Measurements from ENCODE around the gene PTH1R.

PTH1R gene

DNA sequence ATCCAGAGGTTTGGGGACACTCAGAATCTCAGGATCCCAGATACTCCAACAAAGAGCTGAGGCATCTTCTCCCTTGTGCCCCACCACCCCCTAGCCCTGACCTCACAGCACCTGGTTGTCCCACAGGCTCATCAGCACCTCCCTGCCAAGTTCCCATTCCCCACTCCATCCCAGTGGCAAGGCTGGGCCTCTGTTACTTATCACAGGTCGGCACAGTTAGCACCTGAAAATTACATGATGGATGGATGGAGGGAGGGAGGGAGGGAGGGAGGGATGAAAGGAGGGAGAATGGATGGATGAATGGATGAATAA, 27.1 kb upstream of the PTH1R start:
- no peak for DNase-seq

DNA sequence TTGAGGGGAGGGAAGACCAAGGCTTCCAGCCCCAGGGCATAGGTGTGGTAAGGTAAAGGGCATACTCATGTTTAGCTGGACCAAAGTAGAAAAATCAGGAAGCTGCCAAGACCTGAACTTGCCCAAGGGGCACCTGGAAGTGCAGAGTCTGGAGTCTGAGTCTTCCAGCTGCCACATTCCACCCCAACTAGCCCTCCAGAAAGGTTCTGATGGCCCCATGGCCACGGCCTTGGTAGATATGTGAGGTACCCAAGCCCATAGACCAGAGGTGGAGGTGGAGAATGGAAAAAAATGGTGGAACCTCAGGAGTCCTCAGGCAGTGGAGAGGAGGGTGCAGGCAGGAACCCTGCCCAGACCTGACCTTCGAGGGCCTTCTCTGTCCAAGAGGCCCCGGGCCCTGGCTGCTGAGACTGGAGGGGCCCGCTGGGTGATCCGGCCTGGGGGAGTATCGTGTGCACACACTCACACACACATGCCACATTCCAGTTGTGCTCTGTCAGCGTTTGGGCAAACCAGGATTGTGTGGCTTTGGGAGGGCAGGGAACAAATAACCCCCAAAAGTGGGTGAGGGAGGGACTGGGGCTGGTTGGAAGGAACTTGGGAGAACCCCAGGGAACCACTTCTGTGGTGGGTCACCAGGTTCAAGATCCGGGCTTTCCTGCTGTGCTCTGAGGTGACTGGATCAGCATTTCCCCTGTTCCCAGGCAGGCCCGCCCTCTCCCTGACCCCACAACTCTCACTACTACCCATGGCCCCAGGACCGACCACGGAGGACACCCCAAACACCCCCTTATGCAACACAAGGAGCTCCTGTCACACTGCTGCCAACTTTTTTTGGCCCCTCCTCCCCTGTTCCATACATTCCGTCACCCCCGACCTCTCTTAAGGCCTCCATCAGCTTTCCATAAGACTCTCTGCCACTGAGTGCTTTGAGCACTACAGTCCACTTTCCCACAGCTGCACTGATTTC, 25.9 kb upstream of the PTH1R start:
- no peak for DNase-seq

DNA sequence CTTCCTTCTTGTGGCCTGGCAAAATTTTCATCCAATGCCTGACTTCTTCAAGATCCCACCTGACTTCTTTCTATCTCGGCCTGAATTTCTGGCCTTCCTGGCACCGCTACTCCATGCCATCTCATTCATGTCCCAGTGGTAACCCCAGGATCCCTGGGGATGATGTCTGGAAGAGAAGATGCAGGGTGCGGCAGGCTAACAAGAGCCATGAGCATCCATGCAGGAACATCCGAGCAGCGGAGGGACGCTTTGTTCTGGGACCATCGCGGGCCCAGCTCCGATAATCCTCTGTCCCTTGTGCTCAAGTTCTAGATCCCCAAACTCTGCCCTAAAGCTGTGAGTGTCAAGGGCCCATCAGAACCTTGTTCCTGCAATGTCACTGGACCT, 25.2 kb upstream of the PTH1R start:
- no peak for DNase-seq

DNA sequence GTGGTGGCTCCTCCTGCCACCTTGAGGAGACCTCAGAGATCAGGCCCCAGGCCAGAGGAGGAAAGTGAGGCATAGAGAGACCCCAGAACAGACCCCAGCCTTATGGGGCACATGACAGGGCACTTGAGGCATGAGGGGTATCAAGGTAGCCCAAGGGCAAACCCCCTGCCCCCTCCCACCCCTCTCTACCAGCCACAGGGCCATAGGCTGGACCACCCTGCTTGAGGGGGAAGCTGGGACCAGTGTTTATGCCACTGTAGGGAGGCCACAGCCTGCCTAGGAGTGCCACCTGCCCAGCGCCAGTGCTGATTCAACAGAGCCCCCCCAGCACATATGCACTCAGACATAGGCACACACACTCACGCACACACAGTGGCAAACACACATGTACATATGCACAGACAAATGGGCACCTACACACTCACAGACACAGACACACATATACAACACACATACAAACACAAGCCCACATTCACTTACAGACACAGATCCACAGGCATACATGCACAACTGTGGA, 24.6 kb upstream of the PTH1R start:
- no peak for DNase-seq

DNA sequence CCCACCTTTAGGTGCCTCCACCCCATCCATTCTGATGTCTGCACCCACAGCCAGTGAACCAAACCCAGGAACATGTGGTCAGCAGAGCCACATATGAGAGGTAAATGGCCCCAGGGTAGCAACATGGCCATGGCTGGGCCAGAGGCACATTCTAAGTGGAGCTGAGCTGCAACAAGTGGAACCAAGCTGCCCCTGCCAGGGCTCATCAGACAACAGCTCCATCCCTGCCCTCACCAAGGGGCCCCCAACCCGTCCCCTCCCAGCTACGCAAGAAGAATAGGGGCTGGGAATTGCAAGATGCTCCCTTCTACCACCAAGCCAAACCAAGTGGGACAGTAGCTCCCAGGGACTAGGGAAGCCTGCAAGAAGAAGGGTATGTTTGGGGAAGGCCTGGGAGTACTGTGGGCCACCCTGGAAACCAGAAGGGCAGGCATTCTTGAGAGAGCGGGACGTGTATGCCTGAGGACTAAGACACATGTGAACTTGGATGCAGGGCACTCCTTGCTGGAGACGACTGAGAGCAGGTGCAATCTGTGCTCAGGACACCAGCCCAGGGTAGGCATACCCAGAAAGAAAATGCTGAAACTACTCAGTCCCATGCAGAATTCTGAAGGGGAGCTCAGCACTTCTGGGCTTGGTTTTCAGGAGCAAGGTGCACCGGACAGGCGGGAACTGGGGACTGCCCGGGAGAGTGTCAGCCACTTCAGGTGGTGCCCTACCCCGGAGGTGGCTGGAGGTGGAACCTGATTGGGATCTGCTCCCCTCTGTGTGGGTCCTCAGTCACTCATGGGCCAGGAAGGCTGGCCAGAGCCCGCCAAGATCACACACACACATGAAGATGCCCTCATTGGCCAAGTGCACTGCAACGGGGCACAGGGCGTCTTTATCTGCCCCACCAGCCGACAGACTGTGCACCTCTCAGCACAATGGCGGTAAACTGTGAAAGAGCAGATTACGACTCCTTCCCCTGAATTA, 23.8 kb upstream of the PTH1R start:
- no peak for DNase-seq

DNA sequence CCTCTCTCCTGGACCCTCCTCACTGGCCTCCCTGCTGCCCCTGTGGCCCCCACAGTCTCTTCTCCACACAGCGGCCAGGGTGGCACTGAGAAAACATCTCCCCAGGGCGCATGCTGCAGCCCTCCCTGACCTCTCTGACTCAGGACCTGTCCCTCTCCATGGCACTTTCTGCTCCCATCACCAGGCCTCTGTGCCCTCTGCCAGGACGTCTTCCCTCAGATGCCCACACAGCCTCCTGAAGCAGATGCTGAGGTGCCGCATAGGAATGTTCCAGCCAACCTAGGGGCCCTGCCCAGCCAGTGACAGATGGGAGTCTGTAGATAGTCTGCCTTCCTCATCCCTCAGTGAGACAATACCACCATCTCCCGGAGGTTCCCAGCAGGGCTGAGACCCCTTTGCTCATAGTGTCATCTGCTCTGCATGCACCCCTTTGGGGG, 22.9 kb upstream of the PTH1R start:
- no peak for DNase-seq

DNA sequence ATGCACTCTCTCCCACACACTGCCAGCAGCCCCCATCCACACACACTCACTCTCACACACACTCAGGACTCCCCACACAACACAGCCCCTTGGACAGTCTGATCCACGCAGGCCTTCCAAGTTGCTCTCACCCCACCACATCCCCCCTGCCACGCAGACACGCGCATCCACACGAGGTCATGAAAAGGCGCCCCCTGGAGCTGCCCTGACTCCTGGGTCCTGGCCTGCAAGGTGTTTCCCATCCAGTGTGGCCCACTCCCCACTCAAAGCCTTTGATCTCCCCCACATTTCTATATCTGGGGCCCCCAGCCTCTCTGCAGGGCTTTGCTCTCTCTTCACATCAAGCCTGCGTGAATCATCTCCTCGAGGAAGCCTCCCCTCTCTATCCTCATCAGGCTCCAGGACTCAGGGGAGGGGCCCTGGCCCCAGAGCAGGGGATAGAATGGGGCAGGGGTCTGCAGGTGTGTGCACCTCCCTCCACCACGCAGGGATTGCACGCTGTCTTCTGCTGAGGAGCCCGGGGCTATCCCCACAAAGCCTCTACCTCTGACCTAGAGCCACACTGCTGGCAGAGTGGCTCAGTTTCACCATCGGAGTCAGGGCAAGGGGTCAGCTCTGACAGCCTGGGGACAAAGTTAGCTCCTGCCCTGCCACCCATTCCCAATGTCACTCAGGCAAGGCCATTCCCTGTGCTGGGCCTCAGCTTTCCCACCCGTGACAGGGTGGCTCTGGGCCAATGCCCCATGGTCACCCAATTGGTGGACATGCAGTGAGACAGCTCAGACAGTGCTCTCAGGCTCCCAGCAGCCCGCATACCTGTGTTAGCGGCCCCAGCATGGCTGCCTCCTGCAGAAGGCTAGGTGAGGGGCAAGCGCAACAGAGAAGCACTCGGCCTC, 20.7 kb upstream of the PTH1R start:
- no peak for DNase-seq

DNA sequence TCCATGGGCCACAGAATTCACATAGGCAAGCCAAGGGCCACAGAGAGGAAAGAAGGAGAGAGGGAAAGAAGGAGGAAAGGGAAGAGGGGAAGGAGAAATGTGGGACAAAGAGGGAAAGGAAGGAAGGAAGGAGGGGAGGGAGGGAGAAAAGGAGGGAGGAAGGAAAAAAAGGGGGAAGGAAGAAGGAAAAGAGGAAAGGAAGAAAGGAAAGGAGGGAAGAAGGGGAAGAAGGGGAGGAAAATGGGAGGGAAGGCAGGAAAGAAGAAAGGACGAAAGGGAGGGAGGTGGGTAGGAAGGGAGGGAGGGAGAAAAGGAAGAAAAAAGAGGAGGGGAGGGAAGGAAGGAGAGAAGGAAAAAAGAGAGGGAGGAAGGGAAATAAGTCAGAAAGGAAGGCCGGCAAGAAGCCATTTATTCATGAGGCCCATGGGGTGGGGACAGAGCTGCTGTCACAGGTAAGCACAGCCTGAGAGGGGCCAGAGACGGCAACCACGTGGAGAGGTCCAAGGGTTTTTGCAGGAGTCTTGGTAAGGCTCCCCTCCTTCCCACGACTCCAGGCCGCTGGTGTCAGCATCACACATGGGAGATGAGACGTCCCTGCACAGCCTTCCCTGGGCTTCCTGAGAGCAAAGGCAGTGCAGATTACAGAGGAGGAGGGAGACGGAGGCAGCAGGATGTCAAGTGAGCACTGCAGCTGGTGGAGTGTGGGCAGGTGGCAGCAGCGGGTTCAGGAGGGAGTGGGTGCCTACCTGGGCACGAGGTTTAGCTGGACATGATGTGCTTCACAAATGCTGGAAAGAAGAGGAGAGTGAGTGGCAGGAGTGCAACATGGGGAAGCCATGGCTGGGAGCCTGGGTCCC, 19.8 kb upstream of the PTH1R start:
- DNase-seq, result no peak

DNA sequence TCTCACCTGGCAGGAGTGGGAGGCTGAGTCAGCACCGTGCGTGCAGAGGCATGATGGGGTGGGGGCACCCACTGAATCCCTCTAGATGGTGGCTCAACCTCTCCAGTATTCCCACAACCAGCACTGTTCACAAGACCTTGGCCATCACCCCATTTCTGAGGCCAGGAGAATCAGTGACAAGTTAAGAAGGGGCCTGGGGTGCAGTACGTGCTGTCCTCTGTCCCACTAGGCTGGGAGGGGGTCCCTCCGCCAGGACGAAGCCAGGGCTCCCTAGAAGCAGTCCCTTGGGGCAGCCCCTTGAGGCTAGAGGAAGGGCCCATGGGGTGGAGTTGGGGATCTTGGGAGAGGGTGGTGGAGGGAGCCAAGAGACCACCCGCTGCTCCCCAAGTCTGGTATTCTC, 19.1 kb upstream of the PTH1R start:
- no peak for DNase-seq

DNA sequence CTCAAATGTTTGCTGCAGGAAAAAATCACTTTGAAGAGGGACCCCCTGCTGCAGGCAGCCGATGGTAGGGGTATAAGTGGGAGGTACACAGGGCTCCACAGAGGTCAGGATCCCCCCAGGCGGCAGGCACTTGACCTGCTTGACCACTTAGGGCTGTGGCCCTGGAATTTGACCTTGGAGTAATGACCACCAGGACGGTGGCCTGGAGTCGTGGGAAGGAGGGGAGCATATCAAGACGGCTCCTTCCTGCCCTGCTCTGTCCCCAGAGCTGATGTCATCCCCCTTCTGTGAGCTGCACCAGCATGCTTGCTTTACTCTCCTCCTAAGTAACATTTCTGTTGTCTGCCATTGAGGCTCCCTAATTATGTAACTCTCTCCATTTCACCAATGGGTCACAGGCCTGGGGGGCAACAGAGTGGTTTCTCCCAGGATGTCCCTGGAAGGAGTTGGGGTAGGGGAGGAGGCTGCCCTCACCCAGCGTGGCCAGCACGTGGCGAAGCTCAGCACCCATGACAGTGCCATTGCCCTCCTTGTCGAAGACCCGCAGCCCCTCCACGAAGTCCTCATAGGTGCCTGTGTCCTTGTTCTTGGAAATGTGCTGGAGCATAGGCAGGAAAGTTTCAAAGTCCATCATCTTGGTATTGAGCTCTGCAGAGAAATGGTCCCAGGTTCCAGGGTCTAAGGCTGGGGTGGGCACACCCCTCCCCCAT, 18.4 kb upstream of the PTH1R start:
- DNase-seq, result no peak

DNA sequence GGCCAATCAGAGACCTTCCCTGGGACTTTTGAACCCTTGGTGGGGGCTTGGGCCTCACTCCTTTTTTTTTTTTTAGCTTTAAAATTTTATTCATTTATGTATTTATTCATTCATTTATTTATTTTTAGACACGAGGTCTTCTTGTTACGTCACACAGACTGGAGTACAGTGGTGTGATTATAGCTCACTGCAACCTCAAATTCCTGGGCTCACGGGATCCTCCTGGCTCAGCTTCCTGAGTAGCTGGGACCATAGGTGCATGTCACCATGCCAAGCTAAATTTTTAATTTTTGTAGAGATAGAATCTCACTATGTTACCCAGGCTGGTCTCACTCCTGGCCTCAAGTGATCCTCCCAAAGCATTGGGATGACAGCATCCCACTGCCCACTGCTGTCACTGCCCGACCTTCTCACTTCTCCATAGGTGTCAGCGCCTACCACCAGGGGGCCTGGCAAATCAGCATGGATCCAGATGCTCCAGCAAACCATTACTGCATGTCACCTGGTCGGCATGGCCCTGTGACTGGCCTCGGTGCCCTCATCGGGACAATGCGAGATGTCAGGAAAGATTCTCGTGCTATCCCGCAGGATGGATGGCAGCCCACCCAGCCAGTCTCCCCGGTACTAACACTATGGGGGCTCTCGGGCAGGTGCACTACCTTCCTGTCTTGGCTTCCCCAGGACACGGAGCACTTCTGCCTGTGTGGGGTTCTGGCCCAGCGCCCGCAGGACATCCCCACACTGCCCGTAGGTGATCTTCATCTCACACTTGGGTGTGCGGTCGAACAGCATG, 17.3 kb upstream of the PTH1R start:
- DNase-seq, result no peak

DNA sequence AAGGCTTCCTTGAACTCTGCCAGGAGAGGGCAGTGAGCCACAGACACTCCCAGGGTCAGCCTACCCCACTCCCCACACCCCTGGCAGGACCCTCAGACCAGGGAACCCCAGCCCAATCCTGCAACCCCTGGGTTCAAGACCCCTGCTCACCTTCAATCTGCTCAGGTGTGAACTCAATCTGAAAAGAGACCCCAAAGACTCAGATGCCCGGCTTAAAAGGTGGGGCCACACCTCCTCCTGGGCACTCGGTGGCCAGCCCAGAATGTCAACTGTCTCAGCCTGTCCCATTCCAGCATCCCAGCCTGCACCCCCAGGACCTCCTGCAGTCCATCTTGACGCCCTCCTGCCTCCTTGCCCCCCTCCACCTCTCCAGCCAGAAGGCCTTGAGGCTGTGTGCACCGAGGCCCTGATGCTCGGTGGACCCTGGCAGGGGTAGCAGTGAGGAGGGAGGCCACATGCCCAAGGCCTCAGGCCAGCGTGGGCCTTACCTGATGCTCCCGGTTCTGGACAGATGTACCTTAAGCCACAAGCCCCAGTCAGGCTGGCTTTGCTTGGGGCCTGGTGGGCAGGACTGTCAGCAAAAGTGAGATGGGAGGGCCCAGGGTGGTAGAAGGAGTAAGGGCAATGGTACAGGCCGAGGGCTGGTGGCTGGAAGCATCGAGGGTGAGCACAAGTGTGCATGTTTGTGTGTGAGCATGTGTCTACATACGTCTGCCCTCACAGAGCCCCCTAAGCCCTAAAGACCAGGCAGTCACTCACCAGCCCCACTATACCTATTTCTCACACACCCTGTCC, 16.5 kb upstream of the PTH1R start:
- no peak for DNase-seq

DNA sequence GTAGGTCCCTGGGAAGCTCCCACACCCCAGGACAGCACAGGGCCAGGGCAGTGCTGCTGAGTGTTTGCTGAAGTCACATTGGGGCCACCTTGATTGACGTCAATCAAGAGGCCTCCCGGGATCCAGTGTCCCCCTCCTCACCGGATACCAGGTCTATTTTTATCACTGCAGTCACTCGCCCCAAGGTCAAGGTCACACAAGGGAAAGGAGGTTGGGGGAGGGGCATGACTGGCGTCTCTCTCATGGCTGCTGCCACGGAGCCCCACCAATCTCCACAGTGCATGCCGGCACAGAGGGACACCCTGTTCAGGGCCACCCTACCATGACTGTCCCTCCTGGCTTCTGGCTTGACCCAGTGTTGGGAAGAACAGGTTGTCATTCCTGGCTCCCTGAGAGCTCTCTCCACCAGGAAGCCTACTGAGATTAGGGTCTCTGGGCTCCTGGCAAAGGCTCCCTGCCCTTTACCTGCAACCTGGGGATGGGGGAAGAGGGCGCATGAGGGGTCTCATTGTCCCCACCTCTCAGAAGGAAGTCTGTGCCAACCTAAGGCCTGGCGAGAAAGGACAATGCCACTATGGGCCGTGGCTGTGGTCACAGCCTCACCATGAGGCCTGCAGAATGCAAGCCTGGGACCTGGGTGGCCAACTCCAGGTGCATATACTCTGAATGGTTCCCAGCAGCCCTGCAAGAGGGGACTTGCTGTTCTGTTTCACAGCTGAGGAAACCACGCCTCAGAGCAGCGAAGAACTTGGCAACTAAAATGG, 15.7 kb upstream of the PTH1R start:
- DNase-seq, result no peak

DNA sequence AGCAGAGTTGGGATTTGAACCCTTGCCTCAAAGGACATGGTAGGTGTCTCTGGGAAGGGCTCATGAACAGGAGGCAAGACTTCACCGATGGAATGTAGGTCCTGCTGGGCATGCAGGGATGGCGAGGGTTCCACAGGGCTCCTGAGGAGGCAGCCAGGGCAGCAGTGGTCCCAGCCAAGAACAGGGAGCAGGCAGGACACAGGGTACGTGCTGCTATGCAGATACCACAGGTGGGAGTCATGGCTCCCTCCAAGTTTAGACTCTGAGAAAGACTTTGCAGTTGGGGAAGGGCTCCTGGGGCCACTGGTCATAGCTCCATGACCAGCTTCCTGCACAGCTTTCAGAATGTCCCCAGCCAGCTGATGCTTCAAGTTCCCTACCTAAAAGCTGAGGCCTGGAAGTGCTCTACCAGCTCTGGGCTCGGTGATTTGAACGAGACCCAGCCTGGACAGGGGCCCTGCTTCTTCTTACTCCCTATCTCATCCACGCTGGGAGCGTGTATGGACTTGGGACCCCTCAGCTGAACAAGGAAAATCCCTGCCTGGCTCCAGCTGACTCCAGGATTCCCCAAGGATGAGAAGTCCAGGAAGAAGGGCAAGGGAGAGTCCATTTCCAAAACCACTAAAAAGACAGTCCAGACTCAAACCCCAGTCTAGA, 15.0 kb upstream of the PTH1R start:
- no peak for DNase-seq

DNA sequence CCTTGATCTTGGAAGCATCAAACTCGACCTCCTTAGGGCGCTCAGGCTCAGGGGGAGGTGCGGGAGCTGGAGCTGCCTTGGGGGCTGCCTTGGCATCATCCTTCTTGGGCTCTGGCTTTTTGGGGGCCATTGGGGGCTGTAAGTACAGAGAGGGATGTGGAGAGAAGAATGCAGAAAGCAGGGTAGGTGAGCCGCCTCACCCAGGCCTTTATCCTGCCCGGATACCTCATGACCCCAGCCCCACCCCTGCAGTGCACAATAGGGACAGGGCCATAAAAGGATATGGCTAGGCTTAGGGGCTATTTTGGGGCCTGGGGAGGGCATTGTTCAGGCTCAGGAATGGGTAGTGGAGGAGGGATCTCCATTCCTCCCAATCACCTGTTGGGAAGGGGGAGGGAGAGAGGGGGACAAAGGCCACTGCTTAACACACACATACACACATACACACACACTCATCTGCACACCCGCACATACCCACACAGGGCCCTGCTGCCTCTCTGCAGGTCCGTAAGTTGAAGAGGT, 14.2 kb upstream of the PTH1R start, which contains the start of gene MYL3:
TSS of gene MYL3 (minus strand) at position 184 of the 522 bp plus-strand sequence. CDS start at position 130, 54 bp downstream.
- no peak for DNase-seq

DNA sequence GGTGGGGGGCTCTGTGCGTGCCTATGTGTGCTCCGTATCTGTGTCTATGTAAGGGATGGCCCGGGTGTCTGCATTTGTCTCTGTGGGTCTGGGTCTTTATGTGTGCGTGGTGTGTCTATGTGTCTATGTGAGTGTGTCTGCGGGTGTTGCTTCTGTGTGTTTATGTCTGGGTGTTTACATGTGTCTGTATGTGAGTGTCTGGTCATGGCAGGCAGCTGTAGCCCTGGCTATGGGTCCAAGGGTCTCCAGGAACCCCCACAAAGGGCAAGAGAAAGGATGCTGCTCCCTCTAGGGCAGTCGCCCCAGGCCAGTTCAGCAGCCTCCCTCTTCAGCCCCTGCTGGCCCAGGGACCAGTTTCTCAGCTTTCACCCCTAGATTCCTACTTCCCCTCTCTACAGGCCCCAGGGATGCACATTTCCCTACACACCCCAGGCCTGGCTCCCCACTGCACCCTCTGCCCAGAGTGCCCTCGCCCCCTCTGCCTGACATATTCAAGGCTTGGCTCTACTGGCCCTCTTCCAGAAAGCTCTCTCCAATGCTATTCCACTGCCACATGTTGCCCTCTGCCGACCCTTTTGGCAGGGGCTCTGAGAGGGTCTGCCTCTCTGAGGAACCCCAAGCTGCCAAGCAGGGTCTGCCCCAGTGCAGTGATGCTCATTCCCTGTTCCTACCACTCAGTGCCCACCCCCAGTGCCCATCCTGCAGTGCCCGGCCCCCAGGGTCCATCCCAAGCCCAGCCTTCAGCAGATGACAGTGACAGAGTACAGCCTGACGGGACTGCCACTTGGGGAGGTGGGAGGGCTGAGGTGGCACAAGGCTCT, 13.2 kb upstream of the PTH1R start:
- no peak for DNase-seq

Measured in SIG-M5 (cell line).